ENCODE measurements around the gene RNF130. TPM values are rescaled to one million over a fixed set of nuclear protein-coding genes. Genes with fewer than 3 reads are reported as not detected.

Gene RNF130
- total and polyA plus RNA-seq, 7 donors, result 34.3 to 144 (median 64.1) TPM

DNA sequence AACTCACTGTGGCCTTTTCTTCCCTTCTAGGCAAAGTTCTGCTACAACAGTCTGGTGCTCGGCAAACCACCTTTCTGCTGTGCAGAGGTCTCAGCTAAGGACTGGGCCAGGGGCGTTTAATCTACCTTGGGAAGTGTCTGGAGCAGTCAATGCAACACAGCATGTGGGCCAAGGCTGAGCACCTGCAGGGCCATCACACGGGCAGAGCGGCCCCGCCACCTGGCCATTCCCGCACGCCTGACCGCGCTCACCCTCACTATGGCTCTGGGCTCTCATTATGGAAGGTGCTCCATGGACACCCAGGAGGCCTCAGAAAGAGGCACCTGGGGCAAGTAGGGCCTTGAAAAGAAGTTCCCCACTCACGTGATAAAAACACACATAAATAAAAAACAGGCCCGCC lies 98.2 kb downstream of the RNF130 start:
- 91 to 94% methylated on average over 11 of the region's 11 CpGs for WGBS, 2 donors
- peaks cover 10 to 56% (median 19%) of the 10 kb centered on the region in 4 donors for H3K36me3 ChIP-seq

DNA sequence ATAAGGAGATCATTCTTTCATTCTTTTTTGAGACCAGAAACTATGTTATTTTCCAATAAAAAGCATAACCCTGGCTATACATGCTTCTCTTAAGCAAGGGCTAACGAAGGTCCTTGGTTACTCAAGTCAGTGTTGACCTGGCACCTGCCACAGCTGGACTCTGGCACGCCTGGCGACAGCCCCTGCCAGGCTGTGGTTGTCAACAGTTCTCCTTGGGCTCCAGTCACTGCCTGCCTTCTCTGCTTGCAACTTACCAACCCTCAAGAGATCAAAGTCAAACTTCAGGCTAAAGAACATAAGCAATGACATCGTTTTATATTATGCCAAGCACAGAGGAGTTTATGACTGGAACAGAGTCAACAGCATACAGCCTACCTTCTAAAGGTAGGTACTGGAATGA lies 102.4 kb downstream of the RNF130 start:
- no peak for DNase-seq
- Histone ChIP-seq H3K4me1 (no peaks in the 10 kb centered on the region), H3K36me3 (peaks cover 17 to 59% (median 17%) of the 10 kb centered on the region in 4 donors), H3K9me3 (no peaks in the 10 kb centered on the region), H3K27me3 (no peaks in the 10 kb centered on the region), H3K27ac (no peak overlapping the region), H3K4me3 (no peak overlapping the region)
- intact Hi-C loops (cut with DNase I), result no loop called here
- WGBS, 2 donors, result 20 to 73% methylated on average over 4 of the region's 4 CpGs
- TF ChIP-seq POLR2A (IDR thresholded peaks at IDR 0.05) (no peak), EP300 (IDR thresholded peaks at IDR 0.05) (no peak), POLR2AphosphoS5 (IDR thresholded peaks at IDR 0.05) (no peak)
- TF ChIP-seq, protein P1, sequence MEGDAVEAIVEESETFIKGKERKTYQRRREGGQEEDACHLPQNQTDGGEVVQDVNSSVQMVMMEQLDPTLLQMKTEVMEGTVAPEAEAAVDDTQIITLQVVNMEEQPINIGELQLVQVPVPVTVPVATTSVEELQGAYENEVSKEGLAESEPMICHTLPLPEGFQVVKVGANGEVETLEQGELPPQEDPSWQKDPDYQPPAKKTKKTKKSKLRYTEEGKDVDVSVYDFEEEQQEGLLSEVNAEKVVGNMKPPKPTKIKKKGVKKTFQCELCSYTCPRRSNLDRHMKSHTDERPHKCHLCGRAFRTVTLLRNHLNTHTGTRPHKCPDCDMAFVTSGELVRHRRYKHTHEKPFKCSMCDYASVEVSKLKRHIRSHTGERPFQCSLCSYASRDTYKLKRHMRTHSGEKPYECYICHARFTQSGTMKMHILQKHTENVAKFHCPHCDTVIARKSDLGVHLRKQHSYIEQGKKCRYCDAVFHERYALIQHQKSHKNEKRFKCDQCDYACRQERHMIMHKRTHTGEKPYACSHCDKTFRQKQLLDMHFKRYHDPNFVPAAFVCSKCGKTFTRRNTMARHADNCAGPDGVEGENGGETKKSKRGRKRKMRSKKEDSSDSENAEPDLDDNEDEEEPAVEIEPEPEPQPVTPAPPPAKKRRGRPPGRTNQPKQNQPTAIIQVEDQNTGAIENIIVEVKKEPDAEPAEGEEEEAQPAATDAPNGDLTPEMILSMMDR (IDR thresholded peaks at IDR 0.05), result no peak

More for the DNA sequence above, 98.2 kb downstream of the RNF130 start:
- TF ChIP-seq EP300 (IDR thresholded peaks at IDR 0.05) (no peak), POLR2AphosphoS5 (IDR thresholded peaks at IDR 0.05) (no peak), POLR2A (IDR thresholded peaks at IDR 0.05) (no peak)
- TF ChIP-seq, protein P1 (IDR thresholded peaks at IDR 0.05), result no peak
- intact Hi-C loops (cut with DNase I), result no loop called here
- DNase-seq, result no peak
- Histone ChIP-seq H3K4me1 (no peaks in the 10 kb centered on the region), H3K4me3 (no peak overlapping the region), H3K27me3 (no peaks in the 10 kb centered on the region), H3K9me3 (no peaks in the 10 kb centered on the region), H3K27ac (no peak overlapping the region)

DNA sequence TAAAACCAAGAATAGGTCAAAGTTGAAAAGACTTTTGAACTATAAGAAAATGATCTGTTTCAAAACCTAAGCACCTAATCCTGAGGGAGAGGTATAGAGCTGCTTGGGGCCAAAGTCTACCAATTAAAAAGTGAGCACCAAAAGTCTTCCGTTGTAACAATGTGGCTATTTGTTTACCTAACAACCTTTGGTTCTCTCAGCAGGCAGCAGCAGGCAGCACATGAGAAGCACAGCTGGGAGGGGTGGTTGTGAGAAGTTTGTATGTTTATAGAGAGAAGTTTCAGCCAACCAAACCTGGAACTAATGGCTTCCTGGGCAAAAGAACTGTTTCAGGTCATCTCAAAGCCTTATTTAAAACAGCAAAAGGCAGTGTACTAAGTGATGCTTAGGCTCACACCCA lies 104.1 kb downstream of the RNF130 start:
- Histone ChIP-seq H3K27ac (no peak overlapping the region), H3K4me3 (no peak overlapping the region), H3K9me3 (no peaks in the 10 kb centered on the region), H3K27me3 (no peaks in the 10 kb centered on the region), H3K4me1 (no peaks in the 10 kb centered on the region), H3K36me3 (peaks cover 13 to 66% (median 24%) of the 10 kb centered on the region in 4 donors)
- no peak for DNase-seq
- intact Hi-C loops (cut with DNase I), result no loop called here
- 12 to 53% methylated on average over 1 of the region's 1 CpG for WGBS, 2 donors
- TF ChIP-seq POLR2A (IDR thresholded peaks at IDR 0.05) (no peak), POLR2AphosphoS5 (IDR thresholded peaks at IDR 0.05) (no peak), EP300 (IDR thresholded peaks at IDR 0.05) (no peak)
- TF ChIP-seq, protein P1 (IDR thresholded peaks at IDR 0.05), result no peak

DNA sequence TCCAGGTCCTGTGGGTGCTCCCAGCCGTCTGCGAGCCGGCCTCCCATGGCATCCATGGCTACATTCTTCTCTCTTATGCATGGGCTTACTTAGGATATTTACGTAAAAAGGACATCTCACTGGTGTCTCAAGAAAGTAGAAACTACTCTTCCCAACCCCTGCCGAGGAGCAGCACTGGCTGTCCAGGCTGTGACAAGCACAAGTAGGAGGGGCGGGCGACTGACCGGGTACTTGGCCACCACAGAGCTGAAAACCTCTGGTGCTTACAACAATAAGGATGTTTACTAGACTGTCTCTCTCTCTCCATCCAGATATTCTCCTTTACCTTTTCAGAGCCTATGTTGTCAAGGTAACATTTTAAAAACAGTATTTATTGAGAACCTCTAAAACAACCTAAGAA lies 107.5 kb downstream of the RNF130 start:
- intact Hi-C loops (cut with DNase I), result no loop called here

More for the DNA sequence above, 107.5 kb downstream of the RNF130 start:
- no peak for DNase-seq
- H3K4me1 ChIP-seq, result no peaks in the 10 kb centered on the region
- H3K36me3 ChIP-seq, result peaks cover 8 to 72% (median 28%) of the 10 kb centered on the region in 4 donors
- H3K27me3 ChIP-seq, result no peaks in the 10 kb centered on the region
- TF ChIP-seq POLR2A (IDR thresholded peaks at IDR 0.05), result no peak
- TF ChIP-seq EP300 (IDR thresholded peaks at IDR 0.05), result no peak
- no peak for TF ChIP-seq POLR2AphosphoS5 (IDR thresholded peaks at IDR 0.05)
- TF ChIP-seq, protein P1 (IDR thresholded peaks at IDR 0.05), result no peak
- H3K4me3 ChIP-seq, result no peak overlapping the region
- no peaks in the 10 kb centered on the region for H3K9me3 ChIP-seq
- no peak overlapping the region for H3K27ac ChIP-seq
- WGBS, 2 donors, result 95% methylated on average over 8 of the region's 8 CpGs
